ENCODE measurements around the gene ARL3.

GRCh38 chr10:102652170-102652916, 61.9 kb downstream of the ARL3 start:
- TF ChIP-seq CTCF (IDR thresholded peaks at IDR 0.05; ENCODE audit: low read depth, low read length, poor library complexity, severe bottlenecking) = no peak
- TF ChIP-seq EZH2phosphoT487 (IDR thresholded peaks at IDR 0.05; ENCODE audit: borderline replicate concordance, low read length) = no peak
